ENCODE data around the gene RPL12.
A peak's percentile ranks its signal among the peaks of the same experiment; 100 is the strongest.

The RPL12 gene

DNA sequence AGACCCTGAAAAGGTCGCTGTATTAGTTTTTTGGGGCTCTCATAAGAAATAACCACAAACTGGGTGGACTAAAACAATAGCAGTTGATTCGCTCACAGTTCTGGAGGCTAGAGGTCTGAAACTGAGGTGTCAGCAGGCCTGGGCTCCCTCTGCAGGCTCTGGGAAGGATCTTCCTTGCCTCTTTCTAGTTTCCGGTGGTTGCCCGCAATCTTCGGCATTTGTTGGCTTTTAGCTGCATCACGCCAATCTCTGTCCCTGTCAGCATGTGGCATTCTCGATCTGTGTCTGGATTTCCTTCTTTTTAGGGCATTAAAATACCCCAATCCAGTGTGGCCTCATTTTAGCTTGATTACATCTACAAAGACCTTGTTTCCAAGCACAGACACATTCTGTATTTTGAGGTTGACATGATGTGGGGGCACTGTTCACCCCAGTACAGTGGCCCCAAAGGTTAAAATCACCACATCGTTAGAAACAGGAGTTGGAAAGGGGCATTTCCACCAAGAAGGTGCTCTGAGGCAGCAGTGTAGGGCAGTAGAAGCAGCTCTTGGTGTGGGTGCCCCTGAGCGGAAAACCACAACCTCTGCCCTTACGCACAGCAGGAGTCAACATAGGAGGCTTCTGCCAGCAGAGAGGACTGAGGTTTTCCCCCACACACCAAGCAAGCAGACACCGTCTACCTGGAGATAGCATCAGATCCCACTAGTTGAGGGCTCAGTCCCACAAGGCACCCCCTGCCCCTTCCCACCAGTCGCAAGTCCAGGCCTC lies 13.5 kb downstream of the RPL12 start:
- peak; percentile 14 for DNase-seq

DNA sequence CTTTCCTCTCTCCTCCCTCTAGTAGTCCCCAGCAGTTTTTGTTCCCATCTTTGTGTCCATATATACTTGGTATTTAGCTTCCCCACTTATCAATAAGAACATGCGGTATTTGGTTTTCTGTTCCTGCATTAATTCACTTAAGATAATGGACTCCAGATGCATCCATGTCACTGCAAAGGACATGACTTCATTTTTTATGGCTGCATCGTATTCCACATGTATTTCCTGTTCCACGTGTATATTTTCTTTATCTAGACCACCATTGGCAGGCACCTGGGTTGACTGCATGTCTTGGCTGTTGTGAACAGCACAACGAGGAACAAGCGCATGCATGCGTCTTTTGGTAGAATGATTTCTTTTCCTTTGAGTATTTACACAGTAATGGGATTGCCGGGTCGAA lies 20.8 kb downstream of the RPL12 start:
- DNase-seq = no peak

DNA sequence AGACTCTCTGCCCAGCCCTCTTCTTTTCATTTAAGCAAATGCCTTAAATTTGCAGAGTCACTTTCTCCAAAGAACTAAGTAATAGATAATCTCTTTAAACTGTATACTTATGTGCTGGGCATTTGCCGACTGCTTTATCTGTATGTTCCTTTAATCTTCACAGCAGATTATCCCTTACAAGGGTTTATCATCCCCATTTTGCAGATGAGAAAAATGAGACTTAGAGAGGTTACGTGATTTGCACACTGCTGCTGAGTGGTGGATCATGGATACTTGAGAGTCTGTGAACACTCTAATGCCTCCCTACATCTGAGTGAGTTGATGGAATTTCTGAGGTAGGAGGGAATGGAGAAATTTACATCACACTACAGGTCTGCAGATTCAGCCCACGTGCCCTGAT lies 22.9 kb downstream of the RPL12 start:
- no peak for DNase-seq

DNA sequence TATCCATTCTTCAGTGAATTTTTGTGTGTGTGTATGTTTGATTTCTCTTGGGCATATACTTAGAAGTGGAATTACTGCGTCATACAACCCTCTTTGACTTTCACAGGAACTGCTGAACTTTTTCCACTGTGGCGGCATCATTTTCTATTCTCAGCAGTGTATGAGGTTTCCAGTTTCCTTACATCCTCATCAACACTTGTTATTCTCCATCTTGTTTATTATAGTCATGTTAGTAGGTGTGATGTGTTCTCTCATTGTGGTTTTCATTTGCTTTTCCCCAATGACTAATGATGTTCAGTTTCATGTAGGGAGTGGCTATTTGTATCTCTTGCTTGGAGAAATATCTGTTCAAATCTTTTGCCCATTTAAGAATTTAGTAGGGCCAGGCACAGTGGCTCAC lies 24.4 kb downstream of the RPL12 start:
- peak; percentile 48 for DNase-seq

DNA sequence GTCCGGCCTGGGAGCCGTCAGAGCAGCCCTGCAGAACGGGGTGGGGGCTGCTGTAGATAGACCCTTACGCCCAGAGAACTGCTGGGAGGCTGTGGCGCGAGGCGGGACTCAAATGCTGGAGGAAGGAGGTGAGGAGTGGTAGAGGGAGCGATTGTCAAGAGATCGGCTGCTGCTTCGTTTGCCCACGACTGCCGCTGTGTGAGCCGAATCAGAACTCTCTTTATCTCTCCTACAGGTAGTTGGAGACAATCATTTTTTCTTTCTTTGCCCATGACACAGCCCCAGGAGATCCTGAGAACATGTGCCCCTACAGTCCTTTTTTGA lies 26.6 kb downstream of the RPL12 start:
- no peak for DNase-seq

DNA sequence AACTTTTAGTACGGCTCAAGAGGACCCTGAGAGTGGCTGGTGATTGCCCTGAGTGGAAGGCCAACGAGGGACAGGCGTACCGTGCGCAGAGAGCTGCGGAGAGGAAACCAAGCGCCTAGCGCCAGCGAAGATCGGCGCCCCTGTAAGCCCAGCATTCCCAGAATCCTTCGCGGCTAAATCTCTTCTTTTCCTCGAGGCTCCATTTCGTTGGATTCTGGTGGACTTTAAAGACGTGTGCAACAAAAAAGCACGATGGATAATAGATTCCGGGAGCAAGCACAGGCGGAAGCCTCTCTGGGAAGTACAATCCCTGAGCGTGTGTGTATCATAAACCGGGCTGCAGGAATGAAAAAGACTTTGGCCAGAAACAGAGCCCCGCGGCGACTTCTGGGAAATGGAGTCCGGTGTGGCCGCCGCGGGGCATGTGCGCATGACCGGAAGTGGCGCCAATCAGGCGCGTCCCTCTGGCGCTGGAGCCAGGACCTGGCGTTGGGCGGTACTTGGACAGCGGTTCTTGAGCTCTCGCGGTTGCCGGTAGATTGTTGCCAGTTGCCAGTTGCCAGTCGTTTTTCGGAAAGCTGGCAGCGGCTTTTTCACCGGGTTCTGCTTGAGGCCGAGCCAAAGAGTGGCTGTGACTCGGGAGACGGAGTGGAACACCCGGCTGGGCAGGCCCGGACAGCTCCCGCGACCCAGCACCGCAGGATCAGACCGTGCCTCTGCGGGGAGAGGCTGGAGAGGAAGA lies 27.1 kb downstream of the RPL12 start, which contains the start of gene ZNF79:
ZNF79 (plus strand) TSS at position 449 of the 742 bp plus-strand sequence. CDS start 406 bp downstream, outside the sequence.
- peak; percentile 91 for DNase-seq

DNA sequence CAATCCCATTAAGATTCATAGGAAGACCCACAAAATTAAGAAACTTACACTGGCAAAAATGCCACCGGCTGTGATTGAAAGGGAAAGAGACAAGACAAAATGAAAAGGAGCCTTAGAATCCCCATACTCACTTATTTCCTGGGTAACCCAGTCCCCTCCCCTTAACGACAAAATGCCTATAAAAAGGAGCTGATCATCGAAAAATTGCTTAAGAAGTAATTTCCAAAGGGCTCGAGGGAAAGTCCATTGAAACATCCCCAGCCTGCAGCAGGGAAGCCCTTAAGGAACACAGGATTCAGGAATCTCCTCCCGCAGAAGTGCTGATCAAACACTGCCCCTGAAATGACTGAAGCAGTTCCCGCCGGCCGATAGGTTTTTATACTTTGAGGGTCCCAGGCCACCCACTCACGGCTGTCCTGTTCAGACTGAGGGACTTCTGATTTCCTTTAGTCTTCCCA lies 27.7 kb downstream of the RPL12 start:
- no peak for DNase-seq

DNA sequence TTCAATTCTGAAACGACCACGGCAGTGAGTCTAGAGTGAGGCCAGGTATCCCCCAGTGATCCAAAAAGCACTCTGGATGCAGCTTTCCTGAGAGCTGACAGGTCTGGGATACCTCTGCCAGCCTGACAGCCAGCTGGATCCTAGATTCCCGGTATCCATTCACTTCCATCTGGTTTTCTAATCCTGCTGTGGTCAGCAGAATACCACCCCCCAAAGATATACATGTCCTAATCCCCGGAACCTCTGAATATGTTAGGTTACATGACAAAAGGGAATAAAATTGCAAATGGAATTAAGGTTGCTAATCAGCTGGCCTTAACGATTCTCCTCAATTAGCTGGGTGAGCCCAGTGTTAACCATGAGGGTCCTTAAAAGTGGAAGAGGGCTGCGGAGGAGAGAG lies 28.4 kb downstream of the RPL12 start:
- DNase-seq = no peak

DNA sequence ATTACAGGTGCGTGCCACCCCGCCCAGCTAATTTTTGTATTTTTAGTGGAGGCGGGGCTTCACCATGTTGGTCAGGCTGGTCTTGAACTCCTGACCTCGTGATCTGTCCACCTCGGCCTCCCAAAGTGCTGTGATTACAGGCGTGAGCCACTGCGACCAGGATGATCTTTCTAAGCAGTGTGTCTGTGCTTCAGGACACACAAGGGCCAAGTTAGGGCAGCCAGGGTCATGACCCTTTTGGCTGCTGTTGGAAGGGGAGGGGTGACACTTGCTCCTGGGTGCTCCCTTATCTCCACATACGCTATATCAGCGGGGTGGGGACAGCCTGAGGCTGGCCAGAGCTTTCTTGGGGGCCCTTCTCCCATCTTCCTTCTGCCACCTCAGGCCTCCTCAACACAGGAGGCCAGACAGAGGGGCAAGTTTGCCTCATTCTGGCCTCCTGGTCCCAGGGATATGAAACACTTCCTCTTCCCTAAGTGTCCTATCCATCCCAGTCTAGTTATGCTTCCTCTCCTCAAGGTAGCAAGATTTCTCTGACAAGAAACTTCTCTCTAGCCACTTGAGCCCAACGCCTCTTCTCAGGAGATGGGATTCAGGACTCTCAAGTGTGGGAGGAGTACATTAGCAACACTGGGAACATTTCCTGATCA lies 28.9 kb downstream of the RPL12 start:
- no peak for DNase-seq

DNA sequence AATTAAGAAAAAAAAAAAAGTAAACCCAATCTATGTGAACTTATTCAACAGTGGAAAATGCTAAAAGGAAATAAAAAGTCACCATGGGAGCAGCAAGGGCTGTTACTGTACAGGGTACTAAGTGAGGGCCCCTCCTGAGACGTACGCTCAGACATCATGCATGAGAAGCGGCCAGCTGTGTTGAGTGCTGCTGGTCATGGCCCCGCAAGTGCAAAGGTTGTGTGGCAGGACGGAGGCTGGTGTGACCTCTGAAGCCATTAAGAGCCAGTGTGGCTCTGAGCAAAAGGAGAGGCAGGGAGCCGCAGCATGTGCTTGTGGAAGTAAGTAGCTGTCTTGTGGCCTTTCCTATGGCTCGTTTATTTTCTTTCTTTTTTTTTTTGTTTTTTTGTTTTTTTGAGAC lies 30.1 kb downstream of the RPL12 start:
- DNase-seq = no peak

DNA sequence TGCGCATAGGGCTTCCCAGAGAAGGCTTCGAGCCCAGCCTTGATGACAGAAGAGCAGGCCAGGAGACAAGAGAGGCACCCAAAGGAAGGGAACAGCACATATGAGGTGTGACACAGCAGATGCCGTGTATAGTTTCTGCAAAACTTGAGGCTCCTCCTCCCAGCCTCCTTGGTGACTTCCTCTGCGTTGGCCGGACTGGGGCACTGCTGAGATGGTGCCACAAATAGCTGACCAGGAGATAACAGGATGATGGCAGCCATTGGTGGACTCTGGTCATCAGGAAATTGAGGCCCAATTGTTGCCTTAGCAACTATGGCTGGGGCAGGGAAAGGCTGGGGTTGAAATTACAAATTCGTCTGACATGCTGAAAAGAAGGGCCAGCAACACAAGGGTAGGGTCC lies 31.9 kb downstream of the RPL12 start:
- no peak for DNase-seq

DNA sequence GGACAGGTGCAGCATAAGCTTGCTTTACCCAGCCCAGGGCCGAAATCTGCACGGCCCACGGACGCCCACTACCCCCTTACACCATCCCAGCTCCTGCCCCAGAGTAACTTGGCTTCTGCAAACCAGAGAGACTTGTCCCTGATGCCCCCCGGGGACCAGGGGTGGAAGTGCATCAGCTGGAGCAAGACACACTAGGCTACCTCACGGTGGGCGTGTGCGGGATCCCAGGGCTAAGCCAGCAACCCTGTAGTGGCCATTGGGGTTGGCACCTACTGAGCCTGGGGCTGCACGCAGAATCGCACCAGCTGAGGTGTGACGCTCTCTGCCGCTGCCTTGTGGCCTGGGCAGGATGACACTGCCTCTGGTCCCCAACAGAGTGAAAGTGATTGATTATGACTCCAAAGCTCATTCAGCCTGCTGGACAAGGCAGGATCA lies 33.2 kb downstream of the RPL12 start:
- peak; percentile 32 for DNase-seq

DNA sequence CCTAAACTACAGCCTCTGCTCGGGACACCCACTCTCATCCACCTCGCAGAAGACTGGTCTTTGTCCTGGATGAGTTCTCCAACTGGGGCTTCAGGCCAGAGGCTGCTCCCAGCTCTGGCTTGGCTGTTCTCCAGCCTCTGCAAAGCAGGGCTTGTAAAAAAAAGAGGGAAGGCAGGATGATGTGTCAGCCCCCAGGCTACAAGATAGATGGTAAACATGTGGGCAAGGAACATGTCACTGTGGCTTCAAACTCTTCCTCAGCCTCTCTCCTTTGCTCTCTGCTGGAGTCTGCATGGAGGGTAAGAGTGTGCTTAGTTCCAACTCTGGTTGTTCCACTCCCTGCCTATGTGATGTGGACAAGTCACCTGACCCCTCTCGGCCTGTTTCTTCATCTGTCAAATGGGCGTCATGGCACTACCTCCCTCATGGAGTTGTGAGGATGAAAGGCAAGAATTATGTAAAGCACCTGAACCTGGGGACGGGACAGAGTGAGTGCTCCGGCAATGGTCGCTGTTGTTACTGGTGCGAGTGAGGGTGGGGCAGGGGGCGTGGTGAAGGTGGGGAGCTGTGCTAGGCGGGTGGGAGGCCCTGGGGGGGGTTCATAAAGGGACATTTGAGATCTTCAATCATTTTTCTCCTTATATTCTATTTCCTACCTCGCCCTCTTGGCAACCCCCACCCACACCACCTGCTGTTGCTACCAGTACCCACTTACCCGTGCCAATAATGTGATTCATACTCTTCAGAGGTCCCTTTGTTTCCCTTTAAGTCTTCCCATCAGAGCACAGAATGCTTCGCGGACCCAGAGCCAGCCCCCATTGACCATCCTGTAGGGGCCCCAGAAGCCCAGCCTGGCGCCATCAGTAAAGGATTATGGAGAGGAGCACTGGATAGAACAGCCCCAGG lies 33.8 kb downstream of the RPL12 start:
- no peak for DNase-seq

DNA sequence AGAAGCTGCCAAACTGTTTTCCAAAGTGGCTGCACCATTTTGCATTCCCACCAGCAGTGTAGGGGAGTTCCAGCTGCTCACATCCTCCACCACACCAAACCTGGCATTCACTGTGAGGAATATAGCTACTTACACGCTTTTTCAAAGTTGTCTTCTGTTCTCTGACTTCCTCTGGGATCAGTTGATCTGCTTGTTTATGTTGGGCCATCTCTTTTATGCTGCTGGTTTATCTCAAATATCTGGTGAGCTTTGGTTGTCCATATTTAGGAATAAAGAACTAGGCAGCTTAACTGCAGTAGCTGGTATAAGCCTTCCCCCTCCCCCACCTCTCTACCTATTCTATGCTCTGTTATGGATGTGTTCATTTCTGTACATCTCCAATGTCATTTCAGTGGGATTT lies 35.5 kb downstream of the RPL12 start:
- DNase-seq = no peak

DNA sequence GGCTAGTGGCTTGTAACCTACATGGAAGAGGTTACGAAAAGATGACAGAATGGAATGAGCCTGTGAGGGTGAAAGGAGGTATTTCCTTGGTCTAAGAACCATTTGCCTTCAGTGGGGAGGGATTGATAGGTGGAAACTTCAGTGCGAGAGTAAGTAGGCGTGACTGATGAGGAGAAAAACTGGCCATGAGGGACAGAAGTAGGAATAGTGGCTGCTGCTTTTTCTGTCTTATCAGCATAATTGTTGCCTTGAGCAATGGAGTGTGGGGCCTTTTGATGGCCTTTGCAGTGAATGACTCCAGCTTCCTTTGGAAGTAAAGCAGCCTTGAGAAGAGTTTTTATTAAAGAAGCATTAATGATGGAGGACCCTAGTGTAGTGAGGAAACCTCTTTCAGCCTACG lies 36.1 kb downstream of the RPL12 start:
- DNase-seq = no peak

DNA sequence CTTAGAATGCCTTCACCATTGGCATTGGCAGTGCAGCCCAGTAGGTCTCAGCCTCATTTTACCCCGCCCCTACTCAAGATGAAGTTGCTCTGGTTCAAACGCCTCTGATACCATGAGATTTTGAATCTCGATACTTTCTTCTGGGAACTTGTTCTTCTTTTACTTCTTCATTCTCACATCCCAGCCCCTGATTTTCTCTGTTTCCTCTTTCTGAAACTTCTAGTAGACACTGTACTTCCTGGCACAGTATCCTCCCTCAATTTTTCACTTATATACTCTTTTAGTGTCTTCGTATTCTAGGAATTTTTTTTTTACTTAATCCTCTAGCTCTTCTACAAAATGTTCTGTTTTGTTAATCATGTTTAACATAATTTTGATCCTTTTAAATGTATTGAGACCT lies 40.1 kb downstream of the RPL12 start:
- no peak for DNase-seq

DNA sequence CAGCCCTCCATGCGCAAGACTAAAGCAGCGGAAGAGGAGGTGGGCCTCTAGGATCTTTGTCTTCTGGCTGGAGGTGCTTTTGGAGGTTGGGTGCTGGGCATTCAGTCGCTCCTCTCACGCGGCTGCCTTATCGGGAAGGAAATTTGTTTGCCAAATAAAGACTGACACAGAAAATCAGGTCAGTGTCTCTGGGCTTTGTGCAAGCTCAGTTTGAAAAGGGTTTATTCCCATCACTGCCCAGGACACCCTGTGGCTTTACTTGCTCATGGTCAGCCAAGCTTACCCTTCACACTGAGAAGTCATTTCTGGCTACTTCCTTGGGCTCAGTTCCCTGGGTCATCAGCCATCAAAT lies 43.7 kb downstream of the RPL12 start:
- DNase-seq = no peak

DNA sequence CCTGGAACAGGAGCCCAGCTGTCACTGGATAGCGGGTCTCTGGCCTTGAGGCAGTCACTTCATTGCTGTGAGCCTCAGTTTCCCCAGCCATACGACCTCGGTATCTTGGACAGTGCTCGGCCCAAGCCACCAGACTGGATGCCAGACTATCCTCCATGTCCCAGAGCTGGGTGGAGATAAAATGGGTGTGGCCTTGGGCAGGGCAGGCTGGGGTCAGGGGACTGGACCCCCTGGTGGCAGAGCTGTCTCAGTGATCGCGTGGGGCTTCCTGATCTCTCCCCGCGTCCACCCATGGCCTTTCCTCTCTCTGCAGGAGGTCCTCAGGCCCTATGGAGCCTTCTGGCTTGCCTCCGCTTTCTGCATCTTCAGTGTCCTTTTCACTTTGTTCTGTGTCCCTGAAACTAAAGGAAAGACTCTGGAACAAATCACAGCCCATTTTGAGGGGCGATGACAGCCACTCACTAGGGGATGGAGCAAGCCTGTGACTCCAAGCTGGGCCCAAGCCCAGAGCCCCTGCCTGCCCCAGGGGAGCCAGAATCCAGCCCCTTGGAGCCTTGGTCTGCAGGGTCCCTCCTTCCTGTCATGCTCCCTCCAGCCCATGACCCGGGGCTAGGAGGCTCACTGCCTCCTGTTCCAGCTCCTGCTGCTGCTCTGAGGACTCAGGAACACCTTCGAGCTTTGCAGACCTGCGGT lies 44.3 kb downstream of the RPL12 start:
- no peak for DNase-seq

DNA sequence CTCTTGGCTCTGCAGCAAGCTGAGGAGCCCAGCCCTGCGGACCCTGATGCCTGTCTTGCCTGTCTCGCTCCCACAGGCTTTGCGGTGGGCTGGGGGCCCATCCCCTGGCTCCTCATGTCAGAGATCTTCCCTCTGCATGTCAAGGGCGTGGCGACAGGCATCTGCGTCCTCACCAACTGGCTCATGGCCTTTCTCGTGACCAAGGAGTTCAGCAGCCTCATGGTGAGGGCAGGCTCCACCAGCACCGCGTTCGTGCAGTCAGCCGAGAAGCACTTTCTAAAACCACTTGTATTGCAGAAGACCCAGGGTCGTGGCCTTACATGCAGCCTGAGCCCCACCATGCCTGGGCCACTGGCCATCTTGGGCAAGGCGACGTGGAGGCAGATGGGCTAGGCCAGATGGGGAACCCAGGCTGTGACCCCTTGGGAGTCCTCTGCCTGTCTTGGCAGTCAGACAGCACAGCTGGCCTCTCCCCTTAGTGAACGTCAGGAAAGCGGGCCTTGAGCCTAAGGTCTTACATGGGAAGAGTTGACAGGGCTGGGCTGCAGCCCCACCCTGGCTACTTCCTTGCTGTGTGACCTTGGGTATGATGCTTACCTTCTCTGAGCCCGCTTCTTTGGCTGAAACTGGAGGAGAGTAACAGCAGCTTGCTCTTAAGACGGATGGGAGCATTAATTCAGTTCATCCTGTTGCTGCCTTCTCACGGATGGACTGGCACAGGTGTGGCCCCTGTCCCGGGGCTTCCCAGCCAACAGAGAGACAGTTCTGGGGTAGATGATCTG lies 45.7 kb downstream of the RPL12 start:
- DNase-seq = no peak

DNA sequence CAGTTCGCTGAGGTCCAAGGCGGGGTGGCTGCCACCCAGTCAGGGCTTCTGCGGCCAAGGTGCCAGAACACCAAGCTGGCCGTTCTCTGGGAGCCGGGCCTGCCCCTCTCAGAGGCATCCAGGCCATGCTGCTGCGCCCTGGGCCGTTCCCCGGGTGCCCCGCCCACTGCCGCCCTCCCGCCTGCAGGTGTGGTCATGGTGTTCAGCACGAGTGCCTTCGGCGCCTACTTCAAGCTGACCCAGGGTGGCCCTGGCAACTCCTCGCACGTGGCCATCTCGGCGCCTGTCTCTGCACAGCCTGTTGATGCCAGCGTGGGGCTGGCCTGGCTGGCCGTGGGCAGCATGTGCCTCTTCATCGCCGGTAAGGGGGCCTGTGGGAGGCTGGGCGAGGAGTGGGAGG lies 46.6 kb downstream of the RPL12 start:
- DNase-seq = no peak

DNA sequence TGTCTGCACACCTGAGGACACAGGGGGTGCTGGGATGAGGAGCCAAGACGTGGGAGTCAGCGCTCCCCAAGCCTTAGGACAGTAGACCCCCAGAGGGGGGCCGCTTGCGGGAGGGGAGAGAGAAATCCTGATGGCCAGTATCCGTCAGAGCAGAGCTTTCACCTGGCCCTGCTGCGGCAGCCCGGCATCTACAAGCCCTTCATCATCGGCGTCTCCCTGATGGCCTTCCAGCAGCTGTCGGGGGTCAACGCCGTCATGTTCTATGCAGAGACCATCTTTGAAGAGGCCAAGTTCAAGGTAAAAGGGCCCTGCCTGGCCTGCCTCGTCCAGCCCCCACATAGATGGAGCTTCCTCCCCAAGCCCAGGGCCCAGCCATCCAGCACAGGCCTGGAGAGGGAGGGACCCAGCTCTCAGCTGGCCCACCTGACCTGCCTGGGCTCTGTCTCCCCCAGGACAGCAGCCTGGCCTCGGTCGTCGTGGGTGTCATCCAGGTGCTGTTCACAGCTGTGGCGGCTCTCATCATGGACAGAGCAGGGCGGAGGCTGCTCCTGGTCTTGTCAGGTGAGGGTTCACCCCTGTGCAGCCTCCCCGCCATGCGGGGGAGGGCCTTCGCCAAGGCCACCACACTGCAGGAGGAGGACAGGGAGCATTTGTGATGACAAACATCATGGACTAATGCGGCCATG lies 47.6 kb downstream of the RPL12 start:
- DNase-seq = no peak
